GM19239 (cell line): ENCODE results near the gene CACNA2D3.
A peak's percentile ranks its signal among the peaks of the same experiment; 100 is the strongest.

Experiments used
- DNase-seq: peaks from one replicate; pipeline ENCODE4 v3.0.0; 2011; ENCODE audit warnings: low spot score; ENCODE audit not compliant: insufficient read length
- FAIRE-seq: peaks from 2 replicates; lab custom pipeline; 2011; peaks lifted over from hg19 to GRCh38; lab: Jason Lieb, UNC

CACNA2D3 gene

GRCh38 chr3:54165865-54166264, 43.5 kb downstream of the CACNA2D3 start:
- DNase-seq (no peak), FAIRE-seq (no peak)

DNA sequence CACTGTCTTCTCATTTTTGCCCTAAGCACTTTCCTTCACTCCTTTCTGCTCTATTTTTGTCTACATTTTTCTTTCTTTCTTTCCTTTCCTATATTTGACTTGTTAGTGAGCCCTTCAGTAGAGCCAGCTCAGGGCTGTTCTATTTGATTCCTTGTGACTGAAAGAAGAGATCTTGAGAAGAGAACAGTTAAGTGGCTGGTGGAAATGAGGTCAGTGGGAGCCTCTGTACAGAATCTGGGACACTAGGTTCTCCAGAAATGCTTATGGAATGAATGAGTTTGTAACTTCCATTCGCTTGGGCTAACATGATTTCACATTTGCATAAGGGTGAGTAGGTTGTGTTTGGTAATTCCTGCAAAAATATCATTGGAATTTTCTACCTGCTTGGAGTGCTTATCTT, 45.6 kb downstream of the CACNA2D3 start:
- DNase-seq, result no peak
- no peak for FAIRE-seq

GRCh38 chr3:54168451-54168850, 46.1 kb downstream of the CACNA2D3 start:
- no peak for DNase-seq
- FAIRE-seq, result no peak

DNA sequence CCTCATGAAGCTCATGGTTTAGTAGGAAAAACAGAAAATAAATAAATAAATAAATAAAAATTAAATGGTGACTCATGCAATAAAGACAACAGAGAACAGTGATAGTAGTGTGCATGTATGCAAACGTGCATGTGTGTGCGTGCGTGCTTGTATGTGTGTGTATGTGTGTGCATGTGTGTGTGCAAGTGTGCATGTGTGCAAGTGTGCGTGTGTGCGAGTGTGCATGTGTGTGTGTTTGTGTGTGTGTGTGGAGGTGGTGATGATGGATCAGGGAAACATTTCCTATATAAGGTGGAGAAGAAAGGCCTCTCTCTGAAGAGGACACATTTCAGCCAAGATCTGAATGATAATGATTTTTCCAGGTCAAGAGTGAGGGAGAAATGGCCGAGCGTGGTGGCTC, 47.2 kb downstream of the CACNA2D3 start:
- DNase-seq (no peak), FAIRE-seq (no peak)

GRCh38 chr3:54171509-54171908, 49.2 kb downstream of the CACNA2D3 start:
- FAIRE-seq (no peak), DNase-seq (no peak)

GRCh38 chr3:54171951-54172350, 49.6 kb downstream of the CACNA2D3 start:
- DNase-seq (no peak), FAIRE-seq (no peak)

DNA sequence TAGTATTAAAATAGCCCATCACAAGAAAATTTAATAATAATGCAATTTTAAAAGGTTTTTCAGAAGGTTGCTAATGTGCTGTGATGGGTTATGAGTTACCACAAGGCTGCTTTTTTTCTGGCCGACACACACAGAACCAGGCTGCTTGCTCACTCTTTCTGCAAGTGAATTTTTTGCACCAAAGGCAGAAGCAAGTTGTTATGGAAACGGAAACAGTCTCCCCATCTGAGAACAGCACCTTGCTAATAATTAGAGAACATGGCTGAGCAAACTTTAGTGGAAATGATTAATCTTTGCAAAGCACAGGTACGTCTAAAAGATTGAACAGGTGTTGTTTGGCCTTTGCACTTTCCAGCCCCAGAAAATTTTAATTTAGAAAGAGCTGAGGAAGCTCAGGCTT, 51.0 kb downstream of the CACNA2D3 start:
- DNase-seq (no peak), FAIRE-seq (no peak)

DNA sequence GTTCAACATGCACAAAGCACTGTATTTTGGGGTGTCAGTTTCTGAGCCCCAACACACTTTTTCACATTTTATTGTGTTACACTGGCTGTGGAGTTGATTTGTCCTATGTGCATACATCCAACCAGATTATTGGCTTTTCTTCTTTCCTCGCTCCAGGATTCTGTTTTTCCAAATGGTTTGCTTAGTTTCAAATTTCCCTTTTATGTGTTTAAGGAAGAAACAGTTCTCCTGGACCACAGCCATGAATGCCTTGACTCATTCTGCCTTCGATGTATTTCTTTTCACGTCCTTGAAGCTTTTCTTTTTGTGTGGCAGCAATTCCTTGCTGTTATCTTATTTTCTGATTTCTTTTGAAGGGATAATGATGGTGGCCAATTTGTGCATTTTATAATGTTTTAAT, 53.8 kb downstream of the CACNA2D3 start:
- FAIRE-seq (no peak), DNase-seq (no peak)

- FAIRE-seq (no peak), DNase-seq (no peak)
Measured at GRCh38 chr3:54177816-54178215, 55.5 kb downstream of the CACNA2D3 start.

GRCh38 chr3:54178376-54178775, 56.0 kb downstream of the CACNA2D3 start:
- FAIRE-seq (no peak), DNase-seq (no peak)

- FAIRE-seq (no peak), DNase-seq (no peak)
Measured at GRCh38 chr3:54180921-54181320, 58.6 kb downstream of the CACNA2D3 start.

GRCh38 chr3:54182242-54182641, 59.9 kb downstream of the CACNA2D3 start:
- FAIRE-seq (no peak), DNase-seq (no peak)

DNA sequence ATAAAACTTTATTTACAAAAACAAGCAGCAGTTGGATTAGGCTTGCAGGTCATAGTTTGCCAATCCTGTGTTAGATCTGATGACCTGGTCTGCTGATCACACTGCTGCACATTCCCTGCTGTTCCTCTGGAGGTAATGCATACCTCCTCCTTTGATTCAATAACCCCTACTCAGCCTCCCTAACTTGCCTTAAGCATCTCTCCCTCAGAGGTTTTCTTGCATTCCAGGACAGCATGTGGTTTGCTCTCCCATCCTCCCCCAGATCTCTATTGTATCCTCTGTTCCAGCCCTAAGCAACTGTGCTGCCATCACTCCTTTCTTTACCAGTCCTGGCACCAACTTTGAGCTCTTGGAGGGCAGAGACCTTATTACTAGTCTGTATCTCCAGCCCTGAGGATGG, 63.4 kb downstream of the CACNA2D3 start:
- FAIRE-seq (no peak), DNase-seq (no peak)

DNA sequence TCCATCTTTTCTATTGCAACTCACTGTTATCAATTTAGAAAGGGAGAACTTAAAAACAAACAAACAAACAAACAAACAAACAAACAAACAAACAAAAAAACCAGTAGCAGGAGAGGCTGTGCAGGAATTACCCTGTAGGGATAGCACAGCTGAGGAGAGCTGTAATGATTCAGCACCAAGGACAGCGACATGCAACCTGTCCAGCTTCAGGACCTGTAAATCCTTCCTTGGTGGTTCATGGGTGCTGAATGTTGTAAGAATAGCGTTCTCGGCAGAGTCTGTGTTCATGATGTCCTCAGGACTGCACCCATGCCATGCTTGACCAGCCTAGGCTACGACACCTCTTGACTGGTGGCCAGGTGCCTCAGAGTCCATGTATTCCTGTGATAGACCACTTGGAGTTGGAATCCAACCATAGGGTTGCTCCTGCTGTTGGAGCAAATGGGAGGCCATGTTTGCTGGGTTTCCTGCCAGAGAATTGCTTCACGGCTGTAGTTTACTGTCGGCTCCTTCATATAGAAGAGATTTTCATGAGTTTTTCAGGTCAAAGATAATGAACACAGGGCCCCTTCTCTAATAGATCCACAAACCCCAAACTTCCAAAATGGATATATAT, 65.9 kb downstream of the CACNA2D3 start:
- DNase-seq (peak; percentile 31), FAIRE-seq (no peak)

DNA sequence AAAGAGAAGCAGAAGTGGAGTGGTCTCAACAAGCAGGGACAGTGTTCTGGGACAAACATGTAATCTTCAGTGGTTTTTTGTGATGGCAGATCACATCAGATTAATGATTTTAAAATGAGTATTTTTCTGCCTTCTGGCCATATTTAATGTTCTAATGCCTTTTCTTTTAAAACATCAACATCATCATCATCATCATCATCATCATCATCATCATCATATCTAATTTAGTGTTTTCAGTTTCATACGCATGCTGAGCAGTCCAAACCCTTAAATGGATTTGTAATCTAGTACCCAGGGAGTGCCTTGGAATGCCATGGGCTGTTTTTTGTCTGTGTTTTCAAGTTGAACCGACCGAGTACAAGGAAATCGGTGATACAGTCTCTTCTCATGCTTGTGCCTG, 68.9 kb downstream of the CACNA2D3 start:
- no peak for FAIRE-seq
- no peak for DNase-seq

GRCh38 chr3:54192026-54192425, 69.7 kb downstream of the CACNA2D3 start:
- FAIRE-seq (no peak), DNase-seq (no peak)

DNA sequence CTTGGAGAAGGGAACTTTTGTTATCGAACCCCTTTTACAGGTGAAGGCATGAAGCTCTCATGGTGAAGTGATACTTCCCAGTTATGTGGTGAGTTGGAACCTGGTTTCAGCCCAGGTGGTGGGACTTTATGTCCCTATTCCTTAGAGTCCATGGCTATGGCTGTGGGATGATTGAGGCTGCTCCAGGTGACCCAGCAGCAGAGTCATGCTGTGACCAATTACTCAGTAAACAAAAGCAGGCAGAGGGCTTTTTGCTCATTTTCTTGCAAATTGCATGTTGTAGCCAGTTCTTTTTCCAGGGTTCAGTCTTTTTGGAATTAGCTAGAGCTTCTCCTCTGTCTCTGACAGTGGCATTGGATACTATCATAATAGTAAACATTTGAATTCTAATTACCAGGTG, 70.7 kb downstream of the CACNA2D3 start:
- no peak for DNase-seq
- FAIRE-seq, result no peak

DNA sequence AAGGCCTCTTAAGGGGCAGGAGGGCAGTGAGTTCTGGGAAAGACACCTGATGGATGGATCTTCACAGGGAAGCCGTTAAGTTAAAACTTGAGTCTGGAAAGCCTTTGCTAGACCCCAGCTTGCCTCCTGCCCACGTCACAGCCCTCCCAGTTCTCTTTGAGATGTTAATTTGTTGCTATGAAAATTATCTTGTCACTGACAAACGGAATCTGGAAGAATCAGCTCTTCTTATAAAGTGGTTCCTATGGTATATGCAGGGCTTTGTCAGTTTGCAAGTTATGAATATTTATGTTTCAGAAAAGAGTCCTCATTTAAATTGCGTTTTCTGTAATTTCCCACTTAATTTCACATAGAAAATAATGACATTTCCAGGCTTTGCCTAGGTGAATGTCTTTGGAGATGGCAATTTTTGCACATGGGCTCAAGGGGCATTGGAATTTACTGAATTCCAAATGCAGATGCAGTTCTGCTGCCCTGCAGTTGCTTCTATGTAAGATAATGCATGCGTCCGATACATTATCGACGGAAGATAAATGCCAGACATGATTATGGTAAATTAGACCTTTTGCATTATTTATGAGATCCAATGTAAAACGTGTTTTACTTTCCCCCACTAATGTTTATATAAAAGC, 74.1 kb downstream of the CACNA2D3 start:
- DNase-seq (no peak), FAIRE-seq (no peak)

DNA sequence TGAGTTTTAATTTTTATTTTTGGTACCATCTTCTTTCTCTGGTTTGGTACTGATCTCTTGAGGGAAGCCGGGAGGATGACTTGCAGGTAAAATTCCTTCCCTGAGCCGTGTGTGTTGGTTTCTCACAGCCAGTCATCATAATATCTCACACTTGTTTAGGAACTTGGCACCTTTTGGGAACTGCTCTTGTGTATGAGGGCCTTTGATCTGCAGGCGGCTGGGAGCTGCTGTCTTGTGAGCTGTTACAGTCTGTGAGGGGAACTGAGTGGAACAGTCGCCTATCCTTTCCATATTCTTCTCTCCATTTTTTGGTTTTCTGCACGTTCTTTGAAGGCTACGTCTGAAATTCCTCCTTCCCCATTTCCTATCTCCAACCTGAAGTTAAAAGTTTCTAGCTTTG, 75.2 kb downstream of the CACNA2D3 start:
- no peak for FAIRE-seq
- DNase-seq, result no peak

- no peak for DNase-seq
- no peak for FAIRE-seq
Measured at GRCh38 chr3:54198556-54198955, 76.2 kb downstream of the CACNA2D3 start.

DNA sequence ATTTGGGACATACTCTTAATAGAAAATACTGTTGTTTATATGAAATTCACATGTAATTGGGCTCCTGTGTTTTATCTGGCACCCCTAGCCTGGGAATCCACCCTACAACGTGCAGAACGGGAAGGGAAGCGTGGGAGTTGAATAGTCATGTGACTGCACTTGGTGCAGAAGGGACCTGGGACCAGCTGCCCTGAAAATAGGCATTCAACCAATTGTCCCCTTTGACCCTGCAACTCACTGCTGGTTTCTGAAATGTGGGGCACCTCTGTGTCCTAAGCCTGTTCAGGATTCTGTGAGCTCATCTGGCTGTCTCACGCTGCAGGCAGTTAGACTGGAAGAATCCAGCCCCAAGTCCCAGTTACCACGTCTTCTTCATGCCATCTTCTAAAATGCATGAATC, 79.7 kb downstream of the CACNA2D3 start:
- FAIRE-seq, result no peak
- DNase-seq, result no peak

DNA sequence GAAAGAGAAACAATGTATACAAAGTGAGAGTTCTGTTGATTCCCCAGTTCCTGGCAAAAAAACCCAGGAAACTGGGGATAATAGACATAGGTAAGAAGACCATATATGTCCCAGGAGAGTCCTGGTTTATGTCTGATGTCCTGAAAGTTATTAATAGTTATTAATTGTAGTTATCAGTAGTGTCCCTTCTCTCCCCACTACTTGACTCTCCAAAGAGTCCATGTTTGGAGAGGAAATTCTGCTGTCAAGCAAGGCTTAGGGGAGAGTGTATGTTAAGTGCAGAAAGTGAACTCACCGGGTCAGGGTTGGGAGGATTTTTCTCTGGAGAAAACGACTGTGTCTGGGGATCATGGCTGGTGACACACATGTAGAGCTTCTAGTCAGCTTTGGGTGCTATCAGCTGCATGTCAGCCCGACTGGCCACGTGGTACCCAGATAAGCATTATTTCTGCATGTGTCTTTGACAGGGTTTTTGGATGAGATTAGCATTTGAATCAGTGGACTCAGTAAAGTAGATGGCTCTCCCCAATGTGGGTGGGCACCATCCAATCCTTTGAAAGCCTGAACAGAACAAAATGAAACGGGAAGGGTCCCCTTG, 80.4 kb downstream of the CACNA2D3 start:
- no peak for DNase-seq
- no peak for FAIRE-seq
